GM12878 (cell line): Measurements from ENCODE around the gene TSHB. TPM values are rescaled to one million over a fixed set of nuclear protein-coding genes. Genes with fewer than 3 reads are reported as not detected.

Experiments used
- ATAC-seq: fragments of 200-7000 bp; cut with Tn5 transposase; 3 replicates; pipeline ENCODE4 v1.9.1; 2020; ENCODE audit warnings: mild to moderate bottlenecking, moderate library complexity
- BruUV-seq: library from RNA; stranded (reverse); fragments of 400-500 nt; replicated peaks from 2 replicates; lab custom pipeline; 2021; lab: Mats Ljungman, UMichigan
- CTCF ChIA-PET: fragments of 300-600 bp; sonication (Branson Sonifier 250); formaldehyde crosslinking; extraction: SDS; loops from one replicate; lab custom pipeline; 2021; ENCODE audit warnings: inconsistent platforms; lab: Yijun Ruan, JAX
- POLR2A ChIA-PET: fragments of 350-600 bp; formaldehyde crosslinking; extraction: SDS; loops from one replicate; lab custom pipeline; 2021; ENCODE audit warnings: inconsistent platforms; lab: Charles Lee
- RAD21 ChIA-PET: fragments of 300-600 bp; sonication (Branson Sonifier 250); formaldehyde crosslinking; loops from one replicate; lab custom pipeline; 2023; ENCODE audit warnings: antibody characterized with exemption; ENCODE audit not compliant: unreplicated experiment; lab: Charles Lee
- SMC1A ChIA-PET: fragments of 300-600 bp; sonication (Branson Sonifier 250); formaldehyde crosslinking; loops from one replicate; lab custom pipeline; 2023; ENCODE audit not compliant: unreplicated experiment, uncharacterized antibody; lab: Charles Lee
- DNase-seq: peaks from one replicate; pipeline ENCODE4 v3.0.0-alpha.2; 2011; ENCODE audit warnings: low read depth, low spot score
- FAIRE-seq: peaks from 3 replicates; lab custom pipeline; 2011; peaks lifted over from hg19 to GRCh38; lab: Jason Lieb, UNC
- H2AFZ ChIP-seq: 2 replicates; pipeline ENCODE4 v1.6.0; 2011; ENCODE audit warnings: low read depth, low read length, control low read depth; ENCODE audit not compliant: control insufficient read depth
- H3K27ac ChIP-seq: 2 replicates; pipeline ENCODE4 v1.5.1; 2011; ENCODE audit warnings: control low read depth; ENCODE audit not compliant: control insufficient read depth, insufficient read depth
- H3K27me3 ChIP-seq, 2 experiments: replicated peaks in 1 of 2; 2 replicates each; pipeline versions ENCODE4 v1.6.0 to v1.6.1; 2011; ENCODE audit warnings: low read length in 1 of 2; ENCODE audit not compliant: control insufficient read depth in 2 of 2, insufficient read depth in 2 of 2
- H3K36me3 ChIP-seq, 2 experiments: 2 replicates each; pipeline ENCODE4 v1.5.1; 2011; ENCODE audit warnings: low read length in 1 of 2; ENCODE audit not compliant: control insufficient read depth in 2 of 2, insufficient read depth in 2 of 2
- H3K4me1 ChIP-seq: 2 replicates; pipeline ENCODE4 v1.6.1; 2011; ENCODE audit warnings: mild to moderate bottlenecking, low read length, moderate library complexity, mixed read lengths; ENCODE audit not compliant: control insufficient read depth, insufficient read depth
- H3K4me2 ChIP-seq: 2 replicates; pipeline ENCODE4 v1.6.0; 2011; ENCODE audit warnings: control low read depth; ENCODE audit not compliant: control insufficient read depth, insufficient read depth
- H3K4me3 ChIP-seq: fragments of 200-600 bp; sonication (generic); 2 replicates; pipeline ENCODE4 v1.5.1; 2016
- H3K79me2 ChIP-seq: 2 replicates; pipeline ENCODE4 v1.6.0; 2011; ENCODE audit warnings: low read length; ENCODE audit not compliant: control insufficient read depth, insufficient read depth
- H3K9ac ChIP-seq: 2 replicates; pipeline ENCODE4 v1.8.0; 2011; ENCODE audit warnings: low read length, control low read depth, mixed read lengths; ENCODE audit not compliant: control insufficient read depth, insufficient read depth
- H3K9me3 ChIP-seq: replicated peaks from 3 replicates; pipeline ENCODE4 v1.5.1; 2011; ENCODE audit warnings: mild to moderate bottlenecking, low read length; ENCODE audit not compliant: control insufficient read depth, insufficient read depth
- H4K20me1 ChIP-seq: 2 replicates; pipeline ENCODE4 v1.6.0; 2011; ENCODE audit not compliant: control insufficient read depth, insufficient read depth
- BHLHE40 ChIP-seq, 2 experiments: fragments of 450-650 bp in 1 of 2; IDR thresholded peaks; 2 replicates each; pipeline ENCODE4 v1.6.1; 2011 to 2017; ENCODE audit warnings: low read depth in 2 of 2, borderline replicate concordance in 1 of 2, improper control_type of control experiment in 1 of 2, low read length in 1 of 2, mild to moderate bottlenecking in 1 of 2
- IKZF1 ChIP-seq: fragments of 450-650 bp; conservative IDR thresholded peaks from 2 replicates; pipeline ENCODE4 v1.6.1; 2017; ENCODE audit warnings: antibody characterized with exemption, mild to moderate bottlenecking
- NFIC ChIP-seq: IDR thresholded peaks from 2 replicates; pipeline ENCODE4 v1.6.1; 2012; ENCODE audit warnings: low read depth, mild to moderate bottlenecking, inconsistent platforms, low read length, moderate library complexity
- SUPT20H ChIP-seq: IDR thresholded peaks from 2 replicates; pipeline ENCODE4 v1.6.1; 2011; ENCODE audit warnings: low read depth, mild to moderate bottlenecking, low read length, moderate library complexity, borderline replicate concordance; ENCODE audit not compliant: control insufficient read depth
- WGBS: methylation state at CpG from one replicate; pipeline ENCODE4 v1.1.6; 2016; ENCODE audit warnings: low lambda C conversion rate; ENCODE audit not compliant: insufficient replicate concordance, insufficient coverage; ENCODE audit errors: missing lambda C conversion rate; 5-methylcytosine and 5-hydroxymethylcytosine counted together
- in situ Hi-C: fragments of 300-500 bp; cut with MboI; formaldehyde crosslinking; loops from 9 replicates; pipeline ENCODE4 v1.14.3; 2018; ENCODE audit warnings: mixed read lengths
- intact Hi-C: fragments of 100-400 bp; cut with micrococcal nuclease; formaldehyde crosslinking; loops from one replicate; pipeline ENCODE4 v1.14.2; 2022; ENCODE audit not compliant: unreplicated experiment
- polyA plus RNA-seq, 11 experiments: library from polyadenylated mRNA; depleted of rRNA in 4 of 11; unstranded in 6 of 11; stranded (reverse) in 5 of 11; fragments of >200 nt; fragmentation: Nextera tagmentation in 4 of 11; fragmentation: Illumina TruSeq in 1 of 11; extraction: Ambion mirVana in 4 of 11; extraction: Trizol in 1 of 11; gene quantifications; 1 replicate in 1 of 11; 2 replicates in 10 of 11; pipeline versions ENCODE4 v1.2.1 to v1.2.3, GENCODE V29; 2011 to 2016; ENCODE audit warnings: inconsistent platforms in 2 of 11, missing spikeins in 2 of 11, low read depth in 1 of 11
- total RNA-seq, 4 experiments: library from RNA; depleted of rRNA in 3 of 4; stranded (reverse); fragments of >200 nt in 3 of 4; fragmentation: Illumina TruSeq in 1 of 4; extraction: Trizol in 1 of 4; gene quantifications; 2 replicates each; pipeline versions ENCODE4 v1.2.1 to v1.2.3, GENCODE V29; 2013 to 2021
- TF ChIP-seq, protein P1 (sequence below): fragments of 450-650 bp; formaldehyde crosslinking; IDR thresholded peaks from 2 replicates; pipeline ENCODE4 v1.5.0; 2022; ENCODE audit warnings: mild to moderate bottlenecking, missing genetic modification characterization

Gene TSHB
- total and polyA plus RNA-seq, 10 of the 15 experiments (the other 5 are each of a cell fraction or from before 2014, with no cell fraction given): not detected

DNA sequence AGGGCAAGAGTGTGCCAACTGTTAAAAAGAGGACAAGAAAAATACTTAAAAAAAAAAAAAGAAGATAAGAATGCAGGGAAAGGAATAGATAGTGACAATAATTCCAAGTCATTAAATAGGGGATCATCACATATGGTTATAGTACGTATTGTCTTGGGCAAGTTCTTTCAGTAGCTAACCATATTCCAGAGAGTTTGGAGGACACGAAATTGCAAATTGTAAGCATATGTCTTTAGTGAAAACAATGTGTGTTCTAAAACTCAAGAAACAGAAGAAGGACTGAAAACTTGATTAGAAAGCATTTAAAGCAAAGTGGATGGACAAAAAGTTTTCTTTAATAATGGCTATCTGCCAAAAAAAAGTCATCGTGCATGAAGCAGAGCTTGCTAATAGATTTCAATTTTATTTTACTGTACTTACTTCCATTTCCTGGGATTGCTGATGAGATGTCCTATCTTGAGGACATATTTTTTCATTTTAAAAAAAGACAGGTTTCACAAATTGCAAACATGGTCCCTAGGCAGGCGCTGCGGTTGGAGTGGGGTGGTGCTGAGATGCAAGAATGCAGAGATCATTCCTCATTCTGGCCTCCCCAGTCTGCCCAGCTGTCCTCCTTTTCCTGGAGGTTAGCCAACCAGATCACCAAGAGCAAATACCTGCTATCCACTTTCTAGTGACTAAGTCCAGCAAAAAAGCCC lies 47.8 kb downstream of the TSHB start (continued):
- TF ChIP-seq, protein P1, sequence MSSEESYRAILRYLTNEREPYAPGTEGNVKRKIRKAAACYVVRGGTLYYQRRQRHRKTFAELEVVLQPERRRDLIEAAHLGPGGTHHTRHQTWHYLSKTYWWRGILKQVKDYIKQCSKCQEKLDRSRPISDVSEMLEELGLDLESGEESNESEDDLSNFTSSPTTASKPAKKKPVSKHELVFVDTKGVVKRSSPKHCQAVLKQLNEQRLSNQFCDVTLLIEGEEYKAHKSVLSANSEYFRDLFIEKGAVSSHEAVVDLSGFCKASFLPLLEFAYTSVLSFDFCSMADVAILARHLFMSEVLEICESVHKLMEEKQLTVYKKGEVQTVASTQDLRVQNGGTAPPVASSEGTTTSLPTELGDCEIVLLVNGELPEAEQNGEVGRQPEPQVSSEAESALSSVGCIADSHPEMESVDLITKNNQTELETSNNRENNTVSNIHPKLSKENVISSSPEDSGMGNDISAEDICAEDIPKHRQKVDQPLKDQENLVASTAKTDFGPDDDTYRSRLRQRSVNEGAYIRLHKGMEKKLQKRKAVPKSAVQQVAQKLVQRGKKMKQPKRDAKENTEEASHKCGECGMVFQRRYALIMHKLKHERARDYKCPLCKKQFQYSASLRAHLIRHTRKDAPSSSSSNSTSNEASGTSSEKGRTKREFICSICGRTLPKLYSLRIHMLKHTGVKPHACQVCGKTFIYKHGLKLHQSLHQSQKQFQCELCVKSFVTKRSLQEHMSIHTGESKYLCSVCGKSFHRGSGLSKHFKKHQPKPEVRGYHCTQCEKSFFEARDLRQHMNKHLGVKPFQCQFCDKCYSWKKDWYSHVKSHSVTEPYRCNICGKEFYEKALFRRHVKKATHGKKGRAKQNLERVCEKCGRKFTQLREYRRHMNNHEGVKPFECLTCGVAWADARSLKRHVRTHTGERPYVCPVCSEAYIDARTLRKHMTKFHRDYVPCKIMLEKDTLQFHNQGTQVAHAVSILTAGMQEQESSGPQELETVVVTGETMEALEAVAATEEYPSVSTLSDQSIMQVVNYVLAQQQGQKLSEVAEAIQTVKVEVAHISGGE (CRISPR knock-in tag): no peak
- TF ChIP-seq, all 136 proteins: peak for 0

- 46% methylated on average over 1 of the region's 1 CpG for WGBS
- ChIA-PET POLR2A (interaction anchor here (1.8 kb wide), 1 partner anchor 12 kb away, joined by 4 read pairs; the partner anchor contains the start of gene TSPAN2), RAD21 (interaction anchor here (1.2 to 1.3 kb wide), 2 partner anchors 21 to 25 kb away, joined by 4 read pairs; no protein-coding TSS in a partner anchor)
- no peaks in the 10 kb centered on the region for H3K9me3 ChIP-seq
- ATAC-seq: no peak; the same call in 2 of the 3 replicates
- no peak for FAIRE-seq
- H3K4me3 ChIP-seq: no peak overlapping the region
- DNase-seq: no peak
- H3K4me1 ChIP-seq: no peaks in the 10 kb centered on the region
- TF ChIP-seq SUPT20H: no peak
- peak; percentile 42 for TF ChIP-seq IKZF1
- TF ChIP-seq NFIC: no peak
- peak in 1 of 2 experiments; percentile 58; a peak in 2 of 4 replicates for TF ChIP-seq BHLHE40 (IDR thresholded peaks at IDR 0.05; ENCODE audit: borderline replicate concordance in 1 of 2, low read depth in 2 of 2, low read length in 1 of 2)
- TF ChIP-seq, all 136 proteins: peak for 2
- H3K27ac ChIP-seq: no peak overlapping the region
- H3K36me3 ChIP-seq: no peaks in the 10 kb centered on the region
- in situ Hi-C loops: no loop called here
- CTCF ChIA-PET: interaction anchor here (1.1 to 1.8 kb wide), 3 partner anchors 9 to 34 kb away, joined by 5 to 11 read pairs (median 6); no protein-coding TSS in a partner anchor
- no peak overlapping the region for H2AFZ ChIP-seq
- H3K9ac ChIP-seq: no peak overlapping the region
- no peak overlapping the region for H3K4me2 ChIP-seq
- no TSS peak for BruUV-seq
- intact Hi-C loops: no loop called here
- H3K27me3 ChIP-seq: no peaks in the 10 kb centered on the region; a peak in 1 of 4 replicates
- no peaks in the 10 kb centered on the region for H3K79me2 ChIP-seq
- SMC1A ChIA-PET: interaction anchor here (1.1 to 3.3 kb wide), 7 partner anchors 9 to 357 kb away, joined by 3 to 16 read pairs (median 4); no protein-coding TSS in a partner anchor
- H4K20me1 ChIP-seq: no peaks in the 10 kb centered on the region
Observed at GRCh38 chr1:115077984-115078330, 48.3 kb downstream of the TSHB start.
